Endothelial cell of umbilical vein (primary cell): ENCODE data around the gene EXT2. TPM values are rescaled to one million over a fixed set of nuclear protein-coding genes. Genes with fewer than 3 reads are reported as not detected.

Experiments used
- BruUV-seq: library from RNA; stranded (reverse); fragments of 400-500 nt; replicated peaks from 2 replicates; lab custom pipeline; 2021; lab: Mats Ljungman, UMichigan
- CTCF ChIA-PET: fragments of 300-600, 350-600 bp; sonication (Branson Sonifier 250); formaldehyde crosslinking; loops from one replicate; lab custom pipeline; 2021; ENCODE audit warnings: antibody characterized with exemption, inconsistent platforms; lab: Charles Lee
- POLR2A ChIA-PET: fragments of 300-600, 350-600 bp; sonication (Branson Sonifier 250); formaldehyde crosslinking; loops from one replicate; lab custom pipeline; 2021; ENCODE audit warnings: antibody characterized with exemption, inconsistent platforms; lab: Charles Lee
- DNase-seq: peaks from one replicate; pipeline ENCODE4 v3.0.0-alpha.2; 2011; ENCODE audit warnings: low read depth, low spot score
- FAIRE-seq: peaks from 2 replicates; lab custom pipeline; 2011; peaks lifted over from hg19 to GRCh38; lab: Jason Lieb, UNC
- H2AFZ ChIP-seq: 2 replicates; pipeline ENCODE4 v1.6.0; 2012; ENCODE audit warnings: low read depth, low read length, control low read depth, inconsistent platforms
- H3K27ac ChIP-seq: 2 replicates; pipeline ENCODE4 v1.5.1; 2011; ENCODE audit warnings: low read depth, mild to moderate bottlenecking, control low read depth, low read length, moderate library complexity; ENCODE audit not compliant: insufficient read depth
- H3K27me3 ChIP-seq, 2 experiments: 2 replicates each; pipeline versions ENCODE4 v1.6.0 to v1.6.1; 2011; ENCODE audit warnings: low read length in 2 of 2, mixed read lengths in 1 of 2; ENCODE audit not compliant: control insufficient read depth in 2 of 2, insufficient read depth in 2 of 2
- H3K36me3 ChIP-seq, 2 experiments: 2 replicates in 1 of 2; 3 replicates in 1 of 2; pipeline ENCODE4 v1.5.1; 2011; ENCODE audit warnings: low read length in 2 of 2, mild to moderate bottlenecking in 1 of 2, moderate library complexity in 1 of 2; ENCODE audit not compliant: control insufficient read depth in 2 of 2, insufficient read depth in 2 of 2; ENCODE audit errors: extremely low read depth in 1 of 2
- H3K4me1 ChIP-seq: 3 replicates; pipeline ENCODE4 v1.5.1; 2011; ENCODE audit warnings: mild to moderate bottlenecking, low read length; ENCODE audit not compliant: control insufficient read depth, insufficient read depth; ENCODE audit errors: extremely low read depth
- H3K4me2 ChIP-seq: 2 replicates; pipeline ENCODE4 v1.6.1; 2011; ENCODE audit warnings: low read length, control low read depth, mixed read lengths; ENCODE audit not compliant: insufficient read depth
- H3K4me3 ChIP-seq, 3 experiments: fragments of 200-600 bp in 1 of 3; sonication (generic), shearing (Covaris generic) in 1 of 3; replicated peaks in 1 of 3; 2 replicates each; pipeline ENCODE4 v1.5.1; 2011 to 2016; ENCODE audit warnings: control low read depth in 3 of 3, low read length in 3 of 3, mild to moderate bottlenecking in 2 of 3, inconsistent platforms in 1 of 3, low read depth in 1 of 3, moderate library complexity in 1 of 3; ENCODE audit not compliant: insufficient read depth in 1 of 3
- H3K79me2 ChIP-seq: 2 replicates; pipeline ENCODE4 v1.6.0; 2012; ENCODE audit warnings: low read length, inconsistent platforms; ENCODE audit not compliant: control insufficient read depth, insufficient read depth
- H3K9ac ChIP-seq: replicated peaks from 2 replicates; pipeline ENCODE3; 2011; ENCODE audit warnings: low read length, control low read depth; ENCODE audit not compliant: insufficient read depth; ENCODE audit errors: extremely low read depth
- H3K9me1 ChIP-seq: replicated peaks from 3 replicates; pipeline ENCODE4 v1.6.0; 2011; ENCODE audit warnings: mild to moderate bottlenecking, low read length; ENCODE audit not compliant: control insufficient read depth, insufficient read depth; ENCODE audit errors: extremely low read depth
- H3K9me3 ChIP-seq: replicated peaks from 2 replicates; pipeline ENCODE4 v1.5.1; 2012; ENCODE audit warnings: low read length, inconsistent platforms; ENCODE audit not compliant: control insufficient read depth, insufficient read depth
- H4K20me1 ChIP-seq: replicated peaks from 2 replicates; pipeline ENCODE3; 2011; ENCODE audit warnings: mild to moderate bottlenecking, low read length; ENCODE audit not compliant: control insufficient read depth, insufficient read depth; ENCODE audit errors: extremely low read depth
- CTCF ChIP-seq, 2 donors: IDR thresholded peaks; 1 replicate in 1 of 2; 2 replicates in 1 of 2; pipeline ENCODE4 v1.5.1; 2011; ENCODE audit warnings: low read length in 2 of 2, mild to moderate bottlenecking in 2 of 2, moderate library complexity in 2 of 2, control low read depth in 1 of 2, inconsistent platforms in 1 of 2, low read depth in 1 of 2; ENCODE audit not compliant: insufficient read depth in 1 of 2; ENCODE audit errors: extremely low read depth in 1 of 2
- EZH2 ChIP-seq: IDR thresholded peaks from 2 replicates; pipeline ENCODE4 v1.6.1; 2012; ENCODE audit warnings: borderline replicate concordance, low read depth, mild to moderate bottlenecking, moderate library complexity, low read length, inconsistent platforms; ENCODE audit not compliant: severe bottlenecking
- FOS ChIP-seq: IDR thresholded peaks from 2 replicates; pipeline ENCODE4 v1.6.1; 2011; ENCODE audit warnings: mild to moderate bottlenecking, low read length, moderate library complexity, borderline replicate concordance; ENCODE audit not compliant: insufficient read depth
- GATA2 ChIP-seq: IDR thresholded peaks from 2 replicates; pipeline ENCODE4 v1.7.0; 2011; ENCODE audit warnings: low read depth, mild to moderate bottlenecking, moderate library complexity, mixed read lengths, low read length; ENCODE audit not compliant: insufficient read length, insufficient read depth
- JUN ChIP-seq: IDR thresholded peaks from 2 replicates; pipeline ENCODE4 v1.6.1; 2011; ENCODE audit warnings: borderline replicate concordance, low read depth; ENCODE audit not compliant: insufficient read length, insufficient read depth
- MAX ChIP-seq: IDR thresholded peaks from 2 replicates; pipeline ENCODE4 v1.6.1; 2011; ENCODE audit not compliant: insufficient read depth, insufficient read length
- MYC ChIP-seq: IDR thresholded peaks from one replicate; pipeline ENCODE4 v1.6.1; 2011; ENCODE audit warnings: mild to moderate bottlenecking, low read depth, low read length
- POLR2A ChIP-seq: IDR thresholded peaks from 2 replicates; pipeline ENCODE4 v1.6.1; 2012; ENCODE audit warnings: low read depth, mild to moderate bottlenecking, control low read depth, low read length
- POLR2AphosphoS5 ChIP-seq: IDR thresholded peaks from 2 replicates; pipeline ENCODE4 v1.6.1; 2012; ENCODE audit warnings: low read depth, mild to moderate bottlenecking, control low read depth, low read length, moderate library complexity; ENCODE audit not compliant: insufficient read depth
- dilution Hi-C: fragments of 300-500 bp; cut with MboI; formaldehyde crosslinking; loops from one replicate; pipeline ENCODE4 v1.15.0; 2019; ENCODE audit warnings: low sequenced_read_pairs; ENCODE audit not compliant: extremely low pct_ligation_motif_present
- intact Hi-C: fragments of 100-400 bp; cut with micrococcal nuclease; formaldehyde crosslinking; loops from one replicate; pipeline ENCODE4 v1.10.0; 2022
- polyA plus RNA-seq, 4 experiments: library from polyadenylated mRNA; depleted of rRNA in 3 of 4; stranded (reverse) in 3 of 4; unstranded in 1 of 4; fragments of >200 nt; gene quantifications; 2 replicates each; pipeline versions ENCODE4 v1.2.1 to v1.2.3, GENCODE V29; 2011 to 2012; ENCODE audit warnings: missing spikeins in 1 of 4
- total RNA-seq: library from RNA; stranded (reverse); gene quantifications from 2 replicates; pipeline ENCODE4 v1.2.3, GENCODE V29; 2021

Gene EXT2
- total and polyA plus RNA-seq, 2 donors (not counting 3 experiments of a cell fraction or from before 2014, with no cell fraction given): 50.9 to 60.3 TPM

GRCh38 chr11:44046182-44046581 is 49.3 kb upstream of the EXT2 start:
- CTCF ChIA-PET: interaction anchor here (1.7 kb wide), 1 partner anchor 101 kb away, joined by 4 read pairs; no protein-coding TSS in a partner anchor
- BruUV-seq: no TSS peak
- H3K27me3 ChIP-seq: peaks cover 11 to 12% of the 10 kb centered on the region in 2 experiments

GRCh38 chr11:44047298-44047697 is 48.2 kb upstream of the EXT2 start:
- Histone ChIP-seq H3K4me2 (no peak overlapping the region), H3K36me3 (no peaks in the 10 kb centered on the region), H3K9ac (no peak overlapping the region), H3K4me3 (no peak overlapping the region), H3K9me3 (no peaks in the 10 kb centered on the region), H4K20me1 (no peaks in the 10 kb centered on the region), H3K4me1 (no peaks in the 10 kb centered on the region), H3K27me3 (peaks cover 11 to 14% of the 10 kb centered on the region in 2 experiments), H3K9me1 (no peaks in the 10 kb centered on the region), H2AFZ (no peak overlapping the region), H3K27ac (no peak overlapping the region), H3K79me2 (no peaks in the 10 kb centered on the region)
- dilution Hi-C loops (no loop called here), intact Hi-C loops (no loop called here)
- FAIRE-seq (no peak), DNase-seq (no peak)
- ChIA-PET CTCF (no interaction called here), POLR2A (no interaction called here)
- no TSS peak for BruUV-seq
- TF ChIP-seq EZH2 (no peak), POLR2A (no peak), FOS (no peak), GATA2 (no peak), MYC (no peak), MAX (no peak), POLR2AphosphoS5 (no peak), CTCF (IDR thresholded peaks at IDR 0.05; ENCODE audit: extremely low read depth in 1 of 2, insufficient read depth in 1 of 2, low read depth in 1 of 2, low read length in 2 of 2) (no peak), JUN (no peak)

More at GRCh38 chr11:44046182-44046581, 49.3 kb upstream of the EXT2 start:
- Histone ChIP-seq H2AFZ (no peak overlapping the region), H3K9ac (no peak overlapping the region), H3K79me2 (no peaks in the 10 kb centered on the region), H3K9me1 (no peaks in the 10 kb centered on the region), H3K4me1 (no peaks in the 10 kb centered on the region), H3K4me2 (no peak overlapping the region), H3K4me3 (no peak overlapping the region), H3K36me3 (no peaks in the 10 kb centered on the region), H3K27ac (no peak overlapping the region), H3K9me3 (no peaks in the 10 kb centered on the region), H4K20me1 (no peaks in the 10 kb centered on the region)
- FAIRE-seq (no peak), DNase-seq (no peak)
- intact Hi-C loops (no loop called here), dilution Hi-C loops (no loop called here)
- POLR2A ChIA-PET: no interaction called here
- TF ChIP-seq MYC (no peak), POLR2AphosphoS5 (no peak), JUN (no peak), FOS (no peak), POLR2A (no peak), EZH2 (no peak)
